ENCODE results near the gene NDUFS7.
"Not testable (repeated sequence)": the region's sequence is repeated elsewhere in the genome, so short reads cannot be mapped to it uniquely, and the experiment has no call there.

NDUFS7 gene

GRCh38 chr19:1437609-1438008 is 53.9 kb downstream of the NDUFS7 start:
- DNase-seq: no peak

GRCh38 chr19:1438035-1438932 is 54.6 kb downstream of the NDUFS7 start, which contains the start of gene RPS15:
TSS of gene RPS15 (plus strand) at chr19:1438396. CDS start at chr19:1438426, 30 bp downstream.
- DNase-seq: peak; percentile 91

GRCh38 chr19:1438933-1439354 is 55.2 kb downstream of the NDUFS7 start:
- no peak for DNase-seq

GRCh38 chr19:1439525-1440417 is 56.1 kb downstream of the NDUFS7 start:
- not testable (repeated sequence) for DNase-seq

GRCh38 chr19:1440418-1440801 is 56.7 kb downstream of the NDUFS7 start:
- no peak for DNase-seq

GRCh38 chr19:1441022-1441426 is 57.3 kb downstream of the NDUFS7 start:
- peak; percentile 17 for DNase-seq

- peak; percentile 38 for DNase-seq
Observed at GRCh38 chr19:1441677-1442438, 58.2 kb downstream of the NDUFS7 start.
